Measurements from ENCODE around the gene GNB5. TPM values are rescaled to one million over a fixed set of nuclear protein-coding genes. Genes with fewer than 3 reads are reported as not detected.
"Not testable (repeated sequence)": the region's sequence is repeated elsewhere in the genome, so short reads cannot be mapped to it uniquely, and the experiment has no call there.

The GNB5 gene
- total RNA-seq: 18.9 and 21.6 TPM in 2 replicates
- 20.1 and 21.3 TPM in 2 replicates for polyA plus RNA-seq

- no peak within 1 kb of the TSS for H3K4me2 ChIP-seq
- H2AFZ ChIP-seq: no peak within 1 kb of the TSS
- DNase-seq (ENCODE audit: low spot score): no peak
- WGBS (ENCODE audit: low lambda C conversion rate, missing lambda C conversion rate): 74% methylated on average over 7 of the region's 7 CpGs
- TF ChIP-seq EZH2 (IDR thresholded peaks at IDR 0.05; ENCODE audit: borderline replicate concordance) (no peak), EZH2phosphoT487 (IDR thresholded peaks at IDR 0.05; ENCODE audit: low read depth, severe bottlenecking, unreplicated experiment) (no peak), CTCF (IDR thresholded peaks at IDR 0.05; ENCODE audit: poor library complexity) (no peak)
- H4K20me1 ChIP-seq (ENCODE audit: insufficient read depth, poor library complexity, severe bottlenecking): no peaks in the 10 kb centered on the region
- no peaks in the 10 kb centered on the region for H3K4me1 ChIP-seq (ENCODE audit: insufficient read depth)
- no peak within 1 kb of the TSS for H3K4me3 ChIP-seq
- no peaks in the 10 kb centered on the region for H3K9me3 ChIP-seq (ENCODE audit: low read depth)
- H3K36me3 ChIP-seq (replicated peaks; ENCODE audit: insufficient read depth, low read depth): no peaks in the 10 kb centered on the region
- H3K9me2 ChIP-seq (replicated peaks; ENCODE audit: insufficient read depth): no peaks in the 10 kb centered on the region
- no peak within 1 kb of the TSS for H3K27ac ChIP-seq
- no peaks in the 10 kb centered on the region for H3K79me2 ChIP-seq
- H3K27me3 ChIP-seq: no peaks in the 10 kb centered on the region
These were observed at the start of gene GNB5 for GRCh38 chr15:52191207-52191606. GNB5 (minus strand) TSS chr15:52191392; CDS start chr15:52184676, 6,716 bp downstream.

GRCh38 chr15:52240166-52240565, 49.0 kb upstream of the GNB5 start:
- Histone ChIP-seq H3K4me1 (ENCODE audit: insufficient read depth) (no peaks in the 10 kb centered on the region), H2AFZ (no peak overlapping the region), H3K9me3 (ENCODE audit: low read depth) (no peaks in the 10 kb centered on the region), H3K27ac (no peak overlapping the region), H3K36me3 (replicated peaks; ENCODE audit: insufficient read depth, low read depth) (no peaks in the 10 kb centered on the region), H3K79me2 (no peaks in the 10 kb centered on the region), H3K9me2 (replicated peaks; ENCODE audit: insufficient read depth) (no peaks in the 10 kb centered on the region), H3K4me3 (no peak overlapping the region), H4K20me1 (ENCODE audit: insufficient read depth, poor library complexity, severe bottlenecking) (no peaks in the 10 kb centered on the region), H3K4me2 (no peak overlapping the region), H3K27me3 (no peaks in the 10 kb centered on the region)
- TF ChIP-seq EZH2phosphoT487 (IDR thresholded peaks at IDR 0.05; ENCODE audit: low read depth, severe bottlenecking, unreplicated experiment) (no peak), CTCF (IDR thresholded peaks at IDR 0.05; ENCODE audit: poor library complexity) (no peak), EZH2 (IDR thresholded peaks at IDR 0.05; ENCODE audit: borderline replicate concordance) (no peak)
- DNase-seq (ENCODE audit: low spot score): no peak
- WGBS (ENCODE audit: low lambda C conversion rate, missing lambda C conversion rate): 93% methylated on average over 3 of the region's 3 CpGs

GRCh38 chr15:52238989-52239525, 47.9 kb upstream of the GNB5 start:
- not testable (repeated sequence) for H3K9me3 ChIP-seq (ENCODE audit: low read depth)

GRCh38 chr15:52238149-52238548, 47.0 kb upstream of the GNB5 start:
- no peaks in the 10 kb centered on the region for H3K9me2 ChIP-seq (replicated peaks; ENCODE audit: insufficient read depth)
- no peaks in the 10 kb centered on the region for H4K20me1 ChIP-seq (ENCODE audit: insufficient read depth, poor library complexity, severe bottlenecking)
- no peak for TF ChIP-seq CTCF (IDR thresholded peaks at IDR 0.05; ENCODE audit: poor library complexity)
- TF ChIP-seq EZH2phosphoT487 (IDR thresholded peaks at IDR 0.05; ENCODE audit: low read depth, severe bottlenecking, unreplicated experiment): no peak
- TF ChIP-seq EZH2 (IDR thresholded peaks at IDR 0.05; ENCODE audit: borderline replicate concordance): no peak
- H3K4me2 ChIP-seq: no peak overlapping the region
- no peak overlapping the region for H3K4me3 ChIP-seq
- H2AFZ ChIP-seq: no peak overlapping the region
- WGBS (ENCODE audit: low lambda C conversion rate, missing lambda C conversion rate): 97% methylated on average over 3 of the region's 3 CpGs
- no peak overlapping the region for H3K27ac ChIP-seq
- H3K79me2 ChIP-seq: no peaks in the 10 kb centered on the region
- no peaks in the 10 kb centered on the region for H3K4me1 ChIP-seq (ENCODE audit: insufficient read depth)
- no peaks in the 10 kb centered on the region for H3K36me3 ChIP-seq (replicated peaks; ENCODE audit: insufficient read depth, low read depth)
- no peak for DNase-seq (ENCODE audit: low spot score)
- H3K9me3 ChIP-seq (ENCODE audit: low read depth): no peaks in the 10 kb centered on the region
- no peaks in the 10 kb centered on the region for H3K27me3 ChIP-seq

More at GRCh38 chr15:52238989-52239525, 47.9 kb upstream of the GNB5 start:
- H3K4me2 ChIP-seq; H3K4me3 ChIP-seq; H3K36me3 ChIP-seq (replicated peaks; ENCODE audit: insufficient read depth, low read depth); H4K20me1 ChIP-seq (ENCODE audit: insufficient read depth, poor library complexity, severe bottlenecking); H3K27ac ChIP-seq; H3K4me1 ChIP-seq (ENCODE audit: insufficient read depth); H3K27me3 ChIP-seq; H3K9me2 ChIP-seq (replicated peaks; ENCODE audit: insufficient read depth); H3K79me2 ChIP-seq; DNase-seq (ENCODE audit: low spot score); H2AFZ ChIP-seq: not testable (repeated sequence)
- 99% methylated on average over 13 of the region's 13 CpGs for WGBS (ENCODE audit: low lambda C conversion rate, missing lambda C conversion rate)

Data from hepatocyte (in vitro differentiated cells).